K562 (cell line): ENCODE data around the gene ARSI. TPM values are rescaled to one million over a fixed set of nuclear protein-coding genes. Genes with fewer than 3 reads are reported as not detected.
A peak's percentile ranks its signal among the peaks of the same experiment; 100 is the strongest.

Source experiments
- FOSL1 ChIP-seq: fragments of 200-800 bp; sonication (Bioruptor generic); conservative IDR thresholded peaks from 2 replicates; pipeline ENCODE4 v1.6.1; 2016; ENCODE audit warnings: missing genetic modification characterization, missing compliant biosample characterization
- L3MBTL2 ChIP-seq: fragments of 450-650 bp; IDR thresholded peaks from 2 replicates; pipeline ENCODE4 v1.6.1; 2016; ENCODE audit warnings: mild to moderate bottlenecking, moderate library complexity
- POLR2AphosphoS2 ChIP-seq: IDR thresholded peaks from 2 replicates; pipeline ENCODE4 v1.6.1; 2012; ENCODE audit warnings: low read length, improper control_type of control experiment
- ZBTB8A ChIP-seq: fragments of 450-650 bp; IDR thresholded peaks from 2 replicates; pipeline ENCODE4 v1.6.1; 2018; ENCODE audit warnings: mild to moderate bottlenecking, moderate library complexity; ENCODE audit not compliant: partially characterized antibody
- polyA plus RNA-seq, 8 experiments: library from polyadenylated mRNA; depleted of rRNA in 4 of 8; stranded (reverse) in 5 of 8; unstranded in 3 of 8; fragments of >200 nt; fragmentation: Nextera tagmentation in 2 of 8; fragmentation: Illumina TruSeq in 1 of 8; extraction: Ambion mirVana in 2 of 8; extraction: Trizol in 1 of 8; gene quantifications; 2 replicates each; pipeline versions ENCODE4 v1.2.1 to v1.2.3, GENCODE V29; 2011 to 2014; ENCODE audit warnings: inconsistent platforms in 1 of 8, missing spikeins in 1 of 8
- total RNA-seq, 7 experiments: library from RNA; depleted of rRNA in 6 of 7; stranded (reverse); fragments of >200 nt in 6 of 7; fragmentation: Illumina TruSeq in 2 of 7; extraction: Trizol in 2 of 7; gene quantifications; 2 replicates each; pipeline versions ENCODE4 v1.2.1 to v1.2.3, GENCODE V29; 2011 to 2021; ENCODE audit warnings: low replicate concordance in 1 of 7
- TF ChIP-seq, protein P1 (sequence below): fragments of 450-650 bp; IDR thresholded peaks from 2 replicates; pipeline ENCODE4 v1.6.1; 2016; ENCODE audit warnings: mild to moderate bottlenecking, moderate library complexity
- TF ChIP-seq, protein P2 (sequence below), 2 experiments: fragments of 450-650 bp in 1 of 2; sonication (generic) in 1 of 2; formaldehyde crosslinking in 1 of 2; IDR thresholded peaks in 1 of 2; conservative IDR thresholded peaks in 1 of 2; 2 replicates each; pipeline versions ENCODE4 v1.6.1 to v1.8.1; 2016 to 2023; ENCODE audit warnings: mild to moderate bottlenecking in 2 of 2, moderate library complexity in 2 of 2, inconsistent platforms in 1 of 2, missing genetic modification reagents in 1 of 2

The ARSI gene
- total and polyA plus RNA-seq, 9 of the 15 experiments (the other 6 are each of a cell fraction or from before 2014, with no cell fraction given), result 0.04 to 0.07 TPM; not detected in 7

DNA sequence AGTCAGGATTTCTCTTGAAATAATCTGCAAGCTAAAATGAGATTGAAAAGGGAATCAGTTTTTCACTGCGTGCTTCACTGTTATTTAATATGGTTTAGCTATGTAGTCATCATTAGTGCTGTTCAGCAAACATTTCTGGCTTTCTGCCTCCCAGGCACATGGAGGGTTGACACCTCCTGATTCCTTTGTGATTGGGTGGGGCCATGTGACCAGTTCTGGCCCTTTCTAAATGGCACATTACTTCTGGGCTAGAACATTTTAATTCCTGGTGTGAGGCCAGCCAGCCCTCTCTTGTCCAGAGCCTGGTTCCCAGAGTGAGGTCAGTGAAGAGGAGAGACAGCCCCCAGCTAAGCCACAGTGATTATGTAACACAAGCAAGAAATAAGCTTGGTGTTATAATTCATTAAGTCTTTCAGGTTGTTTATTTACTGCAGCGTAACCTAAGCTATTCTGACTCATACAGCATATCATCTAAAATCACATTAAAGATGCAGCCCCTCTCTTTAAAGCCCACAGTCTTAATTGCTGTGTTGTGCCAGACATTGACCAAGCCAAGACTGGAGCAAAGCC, 17.4 kb upstream of the ARSI start (continued):
- TF ChIP-seq, protein P1, sequence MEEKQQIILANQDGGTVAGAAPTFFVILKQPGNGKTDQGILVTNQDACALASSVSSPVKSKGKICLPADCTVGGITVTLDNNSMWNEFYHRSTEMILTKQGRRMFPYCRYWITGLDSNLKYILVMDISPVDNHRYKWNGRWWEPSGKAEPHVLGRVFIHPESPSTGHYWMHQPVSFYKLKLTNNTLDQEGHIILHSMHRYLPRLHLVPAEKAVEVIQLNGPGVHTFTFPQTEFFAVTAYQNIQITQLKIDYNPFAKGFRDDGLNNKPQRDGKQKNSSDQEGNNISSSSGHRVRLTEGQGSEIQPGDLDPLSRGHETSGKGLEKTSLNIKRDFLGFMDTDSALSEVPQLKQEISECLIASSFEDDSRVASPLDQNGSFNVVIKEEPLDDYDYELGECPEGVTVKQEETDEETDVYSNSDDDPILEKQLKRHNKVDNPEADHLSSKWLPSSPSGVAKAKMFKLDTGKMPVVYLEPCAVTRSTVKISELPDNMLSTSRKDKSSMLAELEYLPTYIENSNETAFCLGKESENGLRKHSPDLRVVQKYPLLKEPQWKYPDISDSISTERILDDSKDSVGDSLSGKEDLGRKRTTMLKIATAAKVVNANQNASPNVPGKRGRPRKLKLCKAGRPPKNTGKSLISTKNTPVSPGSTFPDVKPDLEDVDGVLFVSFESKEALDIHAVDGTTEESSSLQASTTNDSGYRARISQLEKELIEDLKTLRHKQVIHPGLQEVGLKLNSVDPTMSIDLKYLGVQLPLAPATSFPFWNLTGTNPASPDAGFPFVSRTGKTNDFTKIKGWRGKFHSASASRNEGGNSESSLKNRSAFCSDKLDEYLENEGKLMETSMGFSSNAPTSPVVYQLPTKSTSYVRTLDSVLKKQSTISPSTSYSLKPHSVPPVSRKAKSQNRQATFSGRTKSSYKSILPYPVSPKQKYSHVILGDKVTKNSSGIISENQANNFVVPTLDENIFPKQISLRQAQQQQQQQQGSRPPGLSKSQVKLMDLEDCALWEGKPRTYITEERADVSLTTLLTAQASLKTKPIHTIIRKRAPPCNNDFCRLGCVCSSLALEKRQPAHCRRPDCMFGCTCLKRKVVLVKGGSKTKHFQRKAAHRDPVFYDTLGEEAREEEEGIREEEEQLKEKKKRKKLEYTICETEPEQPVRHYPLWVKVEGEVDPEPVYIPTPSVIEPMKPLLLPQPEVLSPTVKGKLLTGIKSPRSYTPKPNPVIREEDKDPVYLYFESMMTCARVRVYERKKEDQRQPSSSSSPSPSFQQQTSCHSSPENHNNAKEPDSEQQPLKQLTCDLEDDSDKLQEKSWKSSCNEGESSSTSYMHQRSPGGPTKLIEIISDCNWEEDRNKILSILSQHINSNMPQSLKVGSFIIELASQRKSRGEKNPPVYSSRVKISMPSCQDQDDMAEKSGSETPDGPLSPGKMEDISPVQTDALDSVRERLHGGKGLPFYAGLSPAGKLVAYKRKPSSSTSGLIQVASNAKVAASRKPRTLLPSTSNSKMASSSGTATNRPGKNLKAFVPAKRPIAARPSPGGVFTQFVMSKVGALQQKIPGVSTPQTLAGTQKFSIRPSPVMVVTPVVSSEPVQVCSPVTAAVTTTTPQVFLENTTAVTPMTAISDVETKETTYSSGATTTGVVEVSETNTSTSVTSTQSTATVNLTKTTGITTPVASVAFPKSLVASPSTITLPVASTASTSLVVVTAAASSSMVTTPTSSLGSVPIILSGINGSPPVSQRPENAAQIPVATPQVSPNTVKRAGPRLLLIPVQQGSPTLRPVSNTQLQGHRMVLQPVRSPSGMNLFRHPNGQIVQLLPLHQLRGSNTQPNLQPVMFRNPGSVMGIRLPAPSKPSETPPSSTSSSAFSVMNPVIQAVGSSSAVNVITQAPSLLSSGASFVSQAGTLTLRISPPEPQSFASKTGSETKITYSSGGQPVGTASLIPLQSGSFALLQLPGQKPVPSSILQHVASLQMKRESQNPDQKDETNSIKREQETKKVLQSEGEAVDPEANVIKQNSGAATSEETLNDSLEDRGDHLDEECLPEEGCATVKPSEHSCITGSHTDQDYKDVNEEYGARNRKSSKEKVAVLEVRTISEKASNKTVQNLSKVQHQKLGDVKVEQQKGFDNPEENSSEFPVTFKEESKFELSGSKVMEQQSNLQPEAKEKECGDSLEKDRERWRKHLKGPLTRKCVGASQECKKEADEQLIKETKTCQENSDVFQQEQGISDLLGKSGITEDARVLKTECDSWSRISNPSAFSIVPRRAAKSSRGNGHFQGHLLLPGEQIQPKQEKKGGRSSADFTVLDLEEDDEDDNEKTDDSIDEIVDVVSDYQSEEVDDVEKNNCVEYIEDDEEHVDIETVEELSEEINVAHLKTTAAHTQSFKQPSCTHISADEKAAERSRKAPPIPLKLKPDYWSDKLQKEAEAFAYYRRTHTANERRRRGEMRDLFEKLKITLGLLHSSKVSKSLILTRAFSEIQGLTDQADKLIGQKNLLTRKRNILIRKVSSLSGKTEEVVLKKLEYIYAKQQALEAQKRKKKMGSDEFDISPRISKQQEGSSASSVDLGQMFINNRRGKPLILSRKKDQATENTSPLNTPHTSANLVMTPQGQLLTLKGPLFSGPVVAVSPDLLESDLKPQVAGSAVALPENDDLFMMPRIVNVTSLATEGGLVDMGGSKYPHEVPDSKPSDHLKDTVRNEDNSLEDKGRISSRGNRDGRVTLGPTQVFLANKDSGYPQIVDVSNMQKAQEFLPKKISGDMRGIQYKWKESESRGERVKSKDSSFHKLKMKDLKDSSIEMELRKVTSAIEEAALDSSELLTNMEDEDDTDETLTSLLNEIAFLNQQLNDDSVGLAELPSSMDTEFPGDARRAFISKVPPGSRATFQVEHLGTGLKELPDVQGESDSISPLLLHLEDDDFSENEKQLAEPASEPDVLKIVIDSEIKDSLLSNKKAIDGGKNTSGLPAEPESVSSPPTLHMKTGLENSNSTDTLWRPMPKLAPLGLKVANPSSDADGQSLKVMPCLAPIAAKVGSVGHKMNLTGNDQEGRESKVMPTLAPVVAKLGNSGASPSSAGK, result peak; percentile 43; the same call in 1 of the 2 replicates
- no peak for TF ChIP-seq ZBTB8A
- no peak for TF ChIP-seq POLR2AphosphoS2
- peak; percentile 59 for TF ChIP-seq L3MBTL2
- TF ChIP-seq, protein P2, sequence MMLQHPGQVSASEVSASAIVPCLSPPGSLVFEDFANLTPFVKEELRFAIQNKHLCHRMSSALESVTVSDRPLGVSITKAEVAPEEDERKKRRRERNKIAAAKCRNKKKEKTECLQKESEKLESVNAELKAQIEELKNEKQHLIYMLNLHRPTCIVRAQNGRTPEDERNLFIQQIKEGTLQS (IDR thresholded peaks at IDR 0.05), result 0 out of 2 replicates have a peak, but pooled peaks have one; percentile 11
- TF ChIP-seq, protein P2 (CRISPR knock-in tag; conservative IDR thresholded peaks at IDR 0.05), result no peak
- peak; percentile 68 for TF ChIP-seq FOSL1 (tag)
- TF ChIP-seq, all 486 proteins: peak for 7
